ENCODE measurements around the gene PNMT. TPM values are rescaled to one million over a fixed set of nuclear protein-coding genes. Genes with fewer than 3 reads are reported as not detected.

The PNMT gene
- total RNA-seq, 3 donors from 2014 or later (not counting 1 experiment from before 2014, with no cell fraction given), result 1.2 to 2.5 (median 2.2) TPM

DNA sequence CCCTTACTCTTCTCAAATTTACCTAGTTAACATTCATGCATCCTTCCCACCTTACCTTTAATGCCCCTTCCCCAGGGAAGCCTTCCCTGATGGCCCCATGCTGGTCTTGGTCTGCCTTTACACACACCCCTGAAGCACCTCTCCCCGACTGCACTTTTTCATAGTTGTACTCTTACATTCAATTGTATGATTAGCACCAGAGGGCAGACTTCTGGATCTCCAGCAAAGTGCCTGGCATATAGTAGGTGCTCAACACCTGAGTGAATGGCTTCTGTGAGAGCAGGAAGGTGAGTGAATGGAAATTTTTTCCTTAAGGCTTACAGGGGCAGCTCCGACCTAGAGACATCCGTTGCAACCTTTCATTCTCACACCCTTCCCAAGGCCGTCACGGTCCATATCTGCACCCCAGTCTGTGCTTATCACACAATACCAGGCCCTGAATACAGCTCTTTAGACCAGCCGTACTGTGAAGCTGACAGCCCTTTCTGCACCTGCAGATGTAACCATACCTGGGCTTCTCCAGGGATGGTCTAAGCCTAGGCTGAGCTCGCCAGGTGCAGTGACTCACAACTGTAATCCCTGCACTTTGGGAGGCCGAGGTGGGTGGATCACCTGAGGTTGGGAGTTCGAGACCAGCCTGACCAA, 15.2 kb downstream of the PNMT start:
- Histone ChIP-seq H3K27ac (ENCODE audit: low read length) (no peak overlapping the region), H3K9me3 (ENCODE audit: control insufficient read depth, insufficient read depth, low read length) (no peaks in the 10 kb centered on the region), H3K27me3 (ENCODE audit: control insufficient read depth, insufficient read depth, low read length) (no peaks in the 10 kb centered on the region), H3K36me3 (ENCODE audit: control insufficient read depth, insufficient read depth, low read length) (peaks cover 10% of the 10 kb centered on the region), H3K4me1 (ENCODE audit: control insufficient read depth, insufficient read depth, low read length) (peaks cover 37% of the 10 kb centered on the region), H3K4me3 (ENCODE audit: low read length) (no peak overlapping the region)
- no peak for ATAC-seq
- H3K27me3 Mint-ChIP-seq (ENCODE audit: low read depth in 2 of 2), result no peaks in the 10 kb centered on the region
- peak overlapping the region in 1 of 2 donors; percentile 2 for H3K27ac Mint-ChIP-seq
- TF ChIP-seq, protein P1, sequence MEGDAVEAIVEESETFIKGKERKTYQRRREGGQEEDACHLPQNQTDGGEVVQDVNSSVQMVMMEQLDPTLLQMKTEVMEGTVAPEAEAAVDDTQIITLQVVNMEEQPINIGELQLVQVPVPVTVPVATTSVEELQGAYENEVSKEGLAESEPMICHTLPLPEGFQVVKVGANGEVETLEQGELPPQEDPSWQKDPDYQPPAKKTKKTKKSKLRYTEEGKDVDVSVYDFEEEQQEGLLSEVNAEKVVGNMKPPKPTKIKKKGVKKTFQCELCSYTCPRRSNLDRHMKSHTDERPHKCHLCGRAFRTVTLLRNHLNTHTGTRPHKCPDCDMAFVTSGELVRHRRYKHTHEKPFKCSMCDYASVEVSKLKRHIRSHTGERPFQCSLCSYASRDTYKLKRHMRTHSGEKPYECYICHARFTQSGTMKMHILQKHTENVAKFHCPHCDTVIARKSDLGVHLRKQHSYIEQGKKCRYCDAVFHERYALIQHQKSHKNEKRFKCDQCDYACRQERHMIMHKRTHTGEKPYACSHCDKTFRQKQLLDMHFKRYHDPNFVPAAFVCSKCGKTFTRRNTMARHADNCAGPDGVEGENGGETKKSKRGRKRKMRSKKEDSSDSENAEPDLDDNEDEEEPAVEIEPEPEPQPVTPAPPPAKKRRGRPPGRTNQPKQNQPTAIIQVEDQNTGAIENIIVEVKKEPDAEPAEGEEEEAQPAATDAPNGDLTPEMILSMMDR (IDR thresholded peaks at IDR 0.05), result no peak
- H3K4me1 Mint-ChIP-seq, result peaks cover 49 to 53% of the 10 kb centered on the region in 2 donors
- H3K4me3 Mint-ChIP-seq, result no peak overlapping the region
- H3K9me3 Mint-ChIP-seq, result no peaks in the 10 kb centered on the region
- WGBS (ENCODE audit: insufficient coverage), result 97% methylated on average over 8 of the region's 9 CpGs
- intact Hi-C loops (cut with micrococcal nuclease), result no loop called here
- DNase-seq, result no peak
- H3K36me3 Mint-ChIP-seq, result no peaks in the 10 kb centered on the region

DNA sequence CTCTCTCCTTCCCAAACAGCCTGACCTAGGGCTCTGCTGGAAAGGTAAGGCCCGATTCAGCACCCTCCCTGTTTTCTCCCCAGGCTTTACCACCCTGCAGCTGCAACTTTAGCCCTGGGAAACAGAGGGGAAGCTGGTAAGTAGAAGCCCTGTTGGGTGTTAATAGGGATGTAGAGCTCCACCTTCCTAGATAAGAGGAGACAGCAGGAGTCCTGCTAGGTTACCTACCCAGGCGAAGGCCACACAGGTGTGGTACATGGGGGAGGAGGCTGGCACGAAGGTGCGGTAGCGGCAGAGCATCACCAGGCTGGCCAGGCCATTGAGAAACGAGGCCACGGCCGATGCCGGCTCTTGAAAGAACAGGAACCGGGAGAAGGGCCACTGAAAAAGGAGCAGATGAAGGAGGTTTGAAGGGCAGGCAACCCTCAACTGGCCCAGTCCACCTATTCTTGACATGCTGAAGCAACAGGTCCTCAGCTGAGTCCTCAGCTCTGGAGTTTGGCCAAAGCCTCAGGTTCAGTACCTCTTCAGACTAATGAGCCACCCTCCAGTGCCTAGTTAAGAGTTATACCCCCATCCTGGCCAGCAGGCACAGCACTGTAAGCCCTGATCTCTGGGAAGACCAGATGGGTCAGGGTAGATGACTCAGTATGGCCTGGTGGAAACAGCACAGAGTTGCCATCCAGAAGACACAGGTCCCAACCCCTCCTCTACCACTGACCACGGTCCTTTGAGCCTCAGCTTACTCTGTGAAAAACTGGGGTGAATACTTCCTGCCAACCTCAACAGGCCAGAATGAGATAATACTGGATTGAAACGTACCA, 16.3 kb downstream of the PNMT start:
- no peaks in the 10 kb centered on the region for H3K27me3 ChIP-seq (ENCODE audit: control insufficient read depth, insufficient read depth, low read length)
- no peak overlapping the region for H3K4me3 Mint-ChIP-seq
- peaks cover 46 to 49% of the 10 kb centered on the region in 2 donors for H3K4me1 Mint-ChIP-seq
- no peak for ATAC-seq
- H3K4me1 ChIP-seq (ENCODE audit: control insufficient read depth, insufficient read depth, low read length), result peaks cover 32% of the 10 kb centered on the region
- H3K36me3 ChIP-seq (ENCODE audit: control insufficient read depth, insufficient read depth, low read length), result peaks cover 10% of the 10 kb centered on the region
- TF ChIP-seq, protein P1 (IDR thresholded peaks at IDR 0.05), result no peak
- no peak overlapping the region for H3K4me3 ChIP-seq (ENCODE audit: low read length)
- WGBS (ENCODE audit: insufficient coverage), result 92% methylated on average over 12 of the region's 12 CpGs
- no peaks in the 10 kb centered on the region for H3K36me3 Mint-ChIP-seq
- no peak overlapping the region for H3K27ac Mint-ChIP-seq
- H3K27ac ChIP-seq (ENCODE audit: low read length), result no peak overlapping the region
- H3K9me3 ChIP-seq (ENCODE audit: control insufficient read depth, insufficient read depth, low read length), result no peaks in the 10 kb centered on the region
- intact Hi-C loops (cut with micrococcal nuclease), result no loop called here
- DNase-seq, result no peak
- H3K9me3 Mint-ChIP-seq, result no peaks in the 10 kb centered on the region
- no peaks in the 10 kb centered on the region for H3K27me3 Mint-ChIP-seq (ENCODE audit: low read depth in 2 of 2)

DNA sequence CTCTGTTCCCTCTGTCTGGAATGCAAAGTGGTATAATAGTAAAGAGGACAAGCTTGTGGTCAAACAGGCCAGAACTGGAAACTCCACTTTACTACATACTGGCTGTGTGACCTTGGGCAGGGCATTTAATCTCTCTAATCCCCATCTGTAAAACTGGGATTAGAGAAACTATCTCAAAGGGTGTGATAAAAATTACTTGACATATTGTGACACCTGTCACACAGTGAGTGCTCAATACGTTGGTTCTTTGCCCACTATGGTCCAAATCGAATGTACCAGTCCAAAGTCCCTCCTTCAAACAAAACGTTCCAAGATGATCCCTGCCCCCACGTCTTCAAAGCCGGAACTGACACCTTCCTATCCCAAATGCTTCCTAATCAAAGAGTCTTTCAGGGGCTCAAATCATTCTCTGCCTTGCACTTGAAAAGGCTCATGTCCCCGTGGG, 18.9 kb downstream of the PNMT start:
- peaks cover 17% of the 10 kb centered on the region for H3K4me1 ChIP-seq (ENCODE audit: control insufficient read depth, insufficient read depth, low read length)
- peak overlapping the region; percentile 88 for H3K27ac ChIP-seq (ENCODE audit: low read length)
- no peaks in the 10 kb centered on the region for H3K36me3 Mint-ChIP-seq
- H3K4me3 Mint-ChIP-seq, result peak overlapping the region; percentile 93
- peaks cover 10% of the 10 kb centered on the region for H3K36me3 ChIP-seq (ENCODE audit: control insufficient read depth, insufficient read depth, low read length)
- no peak for ATAC-seq
- H3K27me3 ChIP-seq (ENCODE audit: control insufficient read depth, insufficient read depth, low read length), result no peaks in the 10 kb centered on the region
- intact Hi-C loops (cut with micrococcal nuclease), result no loop called here
- peak overlapping the region; percentile 96 to 98 for H3K27ac Mint-ChIP-seq
- no peaks in the 10 kb centered on the region for H3K27me3 Mint-ChIP-seq (ENCODE audit: low read depth in 2 of 2)
- H3K4me3 ChIP-seq (ENCODE audit: low read length), result peak overlapping the region; percentile 90
- no peaks in the 10 kb centered on the region for H3K9me3 ChIP-seq (ENCODE audit: control insufficient read depth, insufficient read depth, low read length)
- TF ChIP-seq, protein P1 (IDR thresholded peaks at IDR 0.05), result no peak
- peaks cover 31% of the 10 kb centered on the region in 2 donors for H3K4me1 Mint-ChIP-seq
- no peak for DNase-seq
- WGBS (ENCODE audit: insufficient coverage), result 73% methylated on average over 6 of the region's 6 CpGs
- no peaks in the 10 kb centered on the region for H3K9me3 Mint-ChIP-seq
